HepG2 (cell line): ENCODE data around the gene MICALL2. TPM values are rescaled to one million over a fixed set of nuclear protein-coding genes. Genes with fewer than 3 reads are reported as not detected.

ENCODE experiments used
- ATAC-seq: fragments of 200-7000 bp; cut with Tn5 transposase; 3 replicates; pipeline ENCODE4 v1.9.1; 2020; ENCODE audit warnings: mild to moderate bottlenecking, moderate library complexity
- BruUV-seq: library from RNA; stranded (reverse); fragments of 400-500 nt; replicated peaks from 2 replicates; lab custom pipeline; 2021; lab: Mats Ljungman, UMichigan
- CTCF ChIA-PET: fragments of 300-600 bp; formaldehyde crosslinking; extraction: SDS; loops from one replicate; lab custom pipeline; 2021; ENCODE audit warnings: low total read pairs, inconsistent platforms, low intra/inter-chr PET ratio; lab: Yijun Ruan, JAX
- POLR2A ChIA-PET: fragments of 350-600 bp; sonication (Branson Sonifier 250); formaldehyde crosslinking; loops from one replicate; lab custom pipeline; 2020; ENCODE audit warnings: antibody characterized with exemption, inconsistent platforms; lab: Yijun Ruan, JAX
- DNase-seq: peaks from one replicate; pipeline ENCODE4 v3.0.0-alpha.2; 2015; ENCODE audit warnings: low spot score
- FAIRE-seq: peaks from 3 replicates; lab custom pipeline; 2011; peaks lifted over from hg19 to GRCh38; lab: Jason Lieb, UNC
- H2AFZ ChIP-seq: one replicate; pipeline ENCODE4 v1.6.1; 2011; ENCODE audit warnings: low read length, inconsistent platforms
- H3K27ac ChIP-seq: fragments of 300-600 bp; 3 replicates; pipeline ENCODE4 v1.8.0; 2011; ENCODE audit warnings: mixed run types, mild to moderate bottlenecking, mixed read lengths, low read length, inconsistent platforms; ENCODE audit not compliant: insufficient read depth; ENCODE audit errors: extremely low read length
- H3K27me3 ChIP-seq, 2 experiments: fragments of 200-600 bp in 1 of 2; 2 replicates in 1 of 2; 3 replicates in 1 of 2; pipeline versions ENCODE4 v1.6.0 to v1.8.0; 2011; ENCODE audit warnings: low read length in 2 of 2, mild to moderate bottlenecking in 2 of 2, moderate library complexity in 2 of 2, inconsistent platforms in 1 of 2; ENCODE audit not compliant: insufficient read depth in 2 of 2, control insufficient read depth in 1 of 2
- H3K36me3 ChIP-seq, 2 experiments: fragments of 200-600 bp in 1 of 2; replicated peaks in 1 of 2; 2 replicates in 1 of 2; 3 replicates in 1 of 2; pipeline versions ENCODE4 v1.5.1 to v1.8.0; 2011; ENCODE audit warnings: low read length in 2 of 2, inconsistent platforms in 1 of 2; ENCODE audit not compliant: insufficient read depth in 2 of 2, control insufficient read depth in 1 of 2
- H3K4me1 ChIP-seq: 2 replicates; pipeline ENCODE4 v1.5.1; 2012; ENCODE audit warnings: low read length, inconsistent platforms; ENCODE audit not compliant: insufficient read depth
- H3K4me2 ChIP-seq: 2 replicates; pipeline ENCODE4 v1.6.0; 2011; ENCODE audit warnings: low read depth, low read length, inconsistent platforms
- H3K4me3 ChIP-seq, 3 experiments: fragments of 200-600 bp in 1 of 3; sonication (generic), shearing (Covaris generic) in 1 of 3; replicated peaks in 1 of 3; 2 replicates each; pipeline ENCODE4 v1.5.1; 2011 to 2016; ENCODE audit warnings: low read length in 3 of 3, inconsistent platforms in 2 of 3, low read depth in 2 of 3, mild to moderate bottlenecking in 2 of 3, control low read depth in 1 of 3, mixed read lengths in 1 of 3; ENCODE audit not compliant: insufficient read depth in 1 of 3
- H3K79me2 ChIP-seq: one replicate; pipeline ENCODE4 v1.6.1; 2011; ENCODE audit warnings: low read length, inconsistent platforms; ENCODE audit not compliant: insufficient read depth
- H3K9ac ChIP-seq: 2 replicates; pipeline ENCODE4 v1.6.0; 2011; ENCODE audit warnings: mild to moderate bottlenecking, low read depth, low read length, inconsistent platforms; ENCODE audit not compliant: insufficient read depth
- H3K9me3 ChIP-seq: 2 replicates; pipeline ENCODE4 v1.5.1; 2012; ENCODE audit warnings: mild to moderate bottlenecking, low read length
- H4K20me1 ChIP-seq: 2 replicates; pipeline ENCODE4 v1.6.0; 2011; ENCODE audit warnings: inconsistent platforms, mild to moderate bottlenecking, low read length, moderate library complexity; ENCODE audit not compliant: insufficient read depth
- AGO2 ChIP-seq: fragments of 200-400 bp; formaldehyde crosslinking; optimal IDR thresholded peaks from 2 replicates; pipeline ENCODE3; 2017; ENCODE audit warnings: mild to moderate bottlenecking, low read depth, low read length, moderate library complexity
- PHB2 ChIP-seq: fragments of 450-650 bp; IDR thresholded peaks from 2 replicates; pipeline ENCODE4 v1.6.1; 2018; ENCODE audit not compliant: partially characterized antibody
- REXO4 ChIP-seq: sonication (generic); formaldehyde crosslinking; IDR thresholded peaks from 2 replicates; pipeline ENCODE4 v1.8.0; 2022; ENCODE audit warnings: missing genetic modification reagents, mild to moderate bottlenecking, borderline replicate concordance
- ZFAT ChIP-seq: sonication (generic); formaldehyde crosslinking; conservative IDR thresholded peaks from 2 replicates; pipeline ENCODE4 v1.8.1; 2023; ENCODE audit warnings: missing genetic modification reagents, inconsistent platforms
- ZNF234 ChIP-seq: sonication (generic); formaldehyde crosslinking; conservative IDR thresholded peaks from 2 replicates; pipeline ENCODE4 v1.5.1; 2020; ENCODE audit warnings: mild to moderate bottlenecking, missing genetic modification reagents
- ZNF274 ChIP-seq: sonication (generic); formaldehyde crosslinking; IDR thresholded peaks from 2 replicates; pipeline ENCODE4 v1.5.1; 2020; ENCODE audit warnings: mild to moderate bottlenecking, missing genetic modification reagents
- WGBS: methylation state at CpG from one replicate; pipeline ENCODE4 v1.1.6; 2017; ENCODE audit warnings: low lambda C conversion rate; 5-methylcytosine and 5-hydroxymethylcytosine counted together
- in situ Hi-C: cut with HindIII; loops from 2 replicates; pipeline ENCODE4 v1.10.0; 2017; ENCODE audit warnings: low pct_unique_long_range_greater_than_20kb; ENCODE audit not compliant: extremely low pct_ligation_motif_present
- intact Hi-C: fragments of 100-400 bp; cut with micrococcal nuclease; formaldehyde crosslinking; loops from one replicate; pipeline ENCODE4 v1.10.0; 2022; ENCODE audit not compliant: unreplicated experiment
- polyA plus RNA-seq, 8 experiments: library from polyadenylated mRNA; depleted of rRNA in 3 of 8; stranded (reverse) in 7 of 8; unstranded in 1 of 8; fragments of >200 nt; fragmentation: Illumina TruSeq in 4 of 8; extraction: Trizol in 4 of 8; gene quantifications; 2 replicates each; pipeline versions ENCODE4 v1.2.1 to v1.2.3, GENCODE V29; 2011 to 2016; ENCODE audit warnings: low read depth in 4 of 8, missing spikeins in 1 of 8, mixed read lengths in 1 of 8; ENCODE audit not compliant: insufficient read depth in 1 of 8
- total RNA-seq, 5 experiments: library from RNA; depleted of rRNA; stranded (reverse); fragments of >200 nt; fragmentation: Illumina TruSeq; extraction: Trizol; gene quantifications; 2 replicates each; pipeline ENCODE4 v1.2.3, GENCODE V29; 2016; ENCODE audit warnings: low read depth in 1 of 5
- TF ChIP-seq, protein P1 (sequence below): sonication (generic); formaldehyde crosslinking; IDR thresholded peaks from 2 replicates; pipeline ENCODE4 v1.5.1; 2020; ENCODE audit warnings: missing genetic modification reagents, mild to moderate bottlenecking, borderline replicate concordance
- TF ChIP-seq, protein P2 (sequence below): sonication (generic); formaldehyde crosslinking; IDR thresholded peaks from 2 replicates; pipeline ENCODE4 v1.4.0; 2020; ENCODE audit warnings: missing genetic modification reagents
- TF ChIP-seq, protein P3 (sequence below): sonication (generic); formaldehyde crosslinking; conservative IDR thresholded peaks from 2 replicates; pipeline ENCODE4 v1.4.0; 2020; ENCODE audit warnings: missing genetic modification reagents

The MICALL2 gene
- total and polyA plus RNA-seq, 2 of the 13 experiments (the other 11 are each of a cell fraction or from before 2014, with no cell fraction given), result 5.8 to 12.4 TPM

DNA sequence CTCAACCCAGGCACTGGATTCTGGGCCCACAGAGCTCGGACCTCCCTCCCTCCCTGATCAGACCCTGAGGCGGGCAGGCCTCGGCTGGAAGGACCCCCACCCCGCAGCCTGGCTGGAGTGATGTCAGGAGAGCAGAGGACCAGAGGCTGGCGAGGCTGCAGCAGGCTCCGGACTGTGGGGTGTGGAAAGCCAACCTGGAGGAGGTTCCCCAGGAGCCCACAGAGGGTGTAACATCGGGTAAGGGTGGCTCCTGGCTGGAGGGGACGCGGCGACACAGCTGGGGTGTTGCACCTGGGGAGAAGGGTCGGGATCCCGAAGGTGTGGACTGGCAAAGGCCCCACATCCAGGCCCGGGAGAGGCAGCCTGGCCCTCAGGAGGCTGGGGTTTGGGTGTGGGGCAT lies 8.9 kb upstream of the MICALL2 start:
- H3K4me1 ChIP-seq, result peaks cover 28% of the 10 kb centered on the region
- ATAC-seq (no peak), DNase-seq (no peak), FAIRE-seq (no peak)
- TF ChIP-seq ZNF234 (CRISPR knock-in tag) (no peak), AGO2 (peak; percentile 79), REXO4 (no peak), ZFAT (CRISPR knock-in tag) (no peak)
- 93% methylated on average over 12 of the region's 13 CpGs for WGBS
- in situ Hi-C loops (loop anchor here (5.0 kb wide), 1 partner anchor 36 kb away; no protein-coding TSS in a partner anchor), intact Hi-C loops (no loop called here)
- H2AFZ ChIP-seq, result no peak overlapping the region
- POLR2A ChIA-PET, result no interaction called here
- CTCF ChIA-PET, result no interaction called here
- no peaks in the 10 kb centered on the region for H4K20me1 ChIP-seq
- no peak overlapping the region for H3K4me2 ChIP-seq
- no peaks in the 10 kb centered on the region for H3K79me2 ChIP-seq
- no TSS peak for BruUV-seq
- H3K27ac ChIP-seq, result no peak overlapping the region
- peaks cover 5 to 9% of the 10 kb centered on the region in 2 experiments; a peak in 3 of 5 replicates for H3K36me3 ChIP-seq
- no peaks in the 10 kb centered on the region for H3K27me3 ChIP-seq
- no peaks in the 10 kb centered on the region for H3K9me3 ChIP-seq
- no peak overlapping the region for H3K4me3 ChIP-seq
- no peak overlapping the region for H3K9ac ChIP-seq

DNA sequence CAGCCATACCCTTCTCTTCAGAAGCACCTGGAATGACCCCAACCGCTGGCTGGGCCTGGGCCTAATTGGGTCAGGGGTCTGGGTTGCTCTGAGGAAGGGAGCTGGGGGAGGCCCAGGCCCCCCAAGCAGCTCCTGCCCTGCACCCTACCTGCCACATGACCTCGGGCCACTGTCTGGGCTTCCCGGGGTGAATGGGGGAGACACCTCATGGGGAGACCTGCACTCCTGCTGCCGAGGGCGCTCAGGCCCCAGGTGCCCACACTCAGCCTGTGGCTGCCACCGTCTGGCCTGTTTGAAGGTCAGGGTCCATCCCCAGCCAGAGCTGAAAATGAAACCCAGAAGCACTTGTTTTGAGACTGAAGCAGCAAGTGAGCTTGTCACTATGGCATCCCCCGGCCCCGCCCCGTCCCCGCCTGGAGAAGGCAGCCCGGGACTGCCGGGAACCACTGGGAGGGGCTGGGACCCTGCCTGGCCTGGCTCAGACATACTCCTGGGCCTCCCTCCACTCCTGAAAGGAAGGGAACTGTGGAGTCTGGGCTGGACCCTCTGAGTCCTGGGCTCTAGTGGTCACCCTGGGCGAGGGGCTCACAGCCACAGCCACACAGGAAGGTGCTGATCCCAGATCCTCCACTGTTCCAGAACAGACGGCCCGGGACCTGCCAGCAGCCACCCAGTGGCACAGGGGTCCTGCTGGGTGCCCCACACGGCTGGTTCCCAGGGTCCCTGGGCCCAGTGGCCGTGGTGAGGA lies 7.4 kb upstream of the MICALL2 start:
- H3K27me3 ChIP-seq, result no peaks in the 10 kb centered on the region
- peak; percentile 95 for FAIRE-seq
- in situ Hi-C loops (loop anchor here (5.0 kb wide), 1 partner anchor 34 kb away; no protein-coding TSS in a partner anchor), intact Hi-C loops (no loop called here)
- peaks cover 3 to 4% of the 10 kb centered on the region in 2 experiments; a peak in 2 of 5 replicates for H3K36me3 ChIP-seq
- H3K79me2 ChIP-seq, result no peaks in the 10 kb centered on the region
- DNase-seq, result peak; percentile 93
- H3K4me1 ChIP-seq, result peaks cover 43% of the 10 kb centered on the region
- ATAC-seq, result peak; percentile 88
- H3K27ac ChIP-seq, result peak overlapping the region; percentile 77
- no peaks in the 10 kb centered on the region for H4K20me1 ChIP-seq
- ChIA-PET CTCF (no interaction called here), POLR2A (interaction anchor here (1.0 to 1.4 kb wide), 6 partner anchors 8 to 89 kb away, joined by 3 to 15 read pairs (median 5); partner anchors contain the start of gene TMEM184A)
- no TSS peak for BruUV-seq
- H3K4me2 ChIP-seq, result peak overlapping the region; percentile 77
- 40% methylated on average over 1 of the region's 17 CpGs for WGBS
- peak overlapping the region; percentile 34 to 65 (median 49) for H3K4me3 ChIP-seq
- H3K9me3 ChIP-seq, result no peaks in the 10 kb centered on the region
- H2AFZ ChIP-seq, result no peak overlapping the region
- H3K9ac ChIP-seq, result peak overlapping the region; percentile 76
- no peak for TF ChIP-seq ZNF234 (CRISPR knock-in tag)
- no peak for TF ChIP-seq ZNF274 (CRISPR knock-in tag)
- TF ChIP-seq, protein P1, sequence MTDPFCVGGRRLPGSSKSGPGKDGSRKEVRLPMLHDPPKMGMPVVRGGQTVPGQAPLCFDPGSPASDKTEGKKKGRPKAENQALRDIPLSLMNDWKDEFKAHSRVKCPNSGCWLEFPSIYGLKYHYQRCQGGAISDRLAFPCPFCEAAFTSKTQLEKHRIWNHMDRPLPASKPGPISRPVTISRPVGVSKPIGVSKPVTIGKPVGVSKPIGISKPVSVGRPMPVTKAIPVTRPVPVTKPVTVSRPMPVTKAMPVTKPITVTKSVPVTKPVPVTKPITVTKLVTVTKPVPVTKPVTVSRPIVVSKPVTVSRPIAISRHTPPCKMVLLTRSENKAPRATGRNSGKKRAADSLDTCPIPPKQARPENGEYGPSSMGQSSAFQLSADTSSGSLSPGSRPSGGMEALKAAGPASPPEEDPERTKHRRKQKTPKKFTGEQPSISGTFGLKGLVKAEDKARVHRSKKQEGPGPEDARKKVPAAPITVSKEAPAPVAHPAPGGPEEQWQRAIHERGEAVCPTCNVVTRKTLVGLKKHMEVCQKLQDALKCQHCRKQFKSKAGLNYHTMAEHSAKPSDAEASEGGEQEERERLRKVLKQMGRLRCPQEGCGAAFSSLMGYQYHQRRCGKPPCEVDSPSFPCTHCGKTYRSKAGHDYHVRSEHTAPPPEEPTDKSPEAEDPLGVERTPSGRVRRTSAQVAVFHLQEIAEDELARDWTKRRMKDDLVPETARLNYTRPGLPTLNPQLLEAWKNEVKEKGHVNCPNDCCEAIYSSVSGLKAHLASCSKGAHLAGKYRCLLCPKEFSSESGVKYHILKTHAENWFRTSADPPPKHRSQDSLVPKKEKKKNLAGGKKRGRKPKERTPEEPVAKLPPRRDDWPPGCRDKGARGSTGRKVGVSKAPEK (CRISPR knock-in tag), result no peak
- TF ChIP-seq PHB2, result no peak
- TF ChIP-seq, protein P2, sequence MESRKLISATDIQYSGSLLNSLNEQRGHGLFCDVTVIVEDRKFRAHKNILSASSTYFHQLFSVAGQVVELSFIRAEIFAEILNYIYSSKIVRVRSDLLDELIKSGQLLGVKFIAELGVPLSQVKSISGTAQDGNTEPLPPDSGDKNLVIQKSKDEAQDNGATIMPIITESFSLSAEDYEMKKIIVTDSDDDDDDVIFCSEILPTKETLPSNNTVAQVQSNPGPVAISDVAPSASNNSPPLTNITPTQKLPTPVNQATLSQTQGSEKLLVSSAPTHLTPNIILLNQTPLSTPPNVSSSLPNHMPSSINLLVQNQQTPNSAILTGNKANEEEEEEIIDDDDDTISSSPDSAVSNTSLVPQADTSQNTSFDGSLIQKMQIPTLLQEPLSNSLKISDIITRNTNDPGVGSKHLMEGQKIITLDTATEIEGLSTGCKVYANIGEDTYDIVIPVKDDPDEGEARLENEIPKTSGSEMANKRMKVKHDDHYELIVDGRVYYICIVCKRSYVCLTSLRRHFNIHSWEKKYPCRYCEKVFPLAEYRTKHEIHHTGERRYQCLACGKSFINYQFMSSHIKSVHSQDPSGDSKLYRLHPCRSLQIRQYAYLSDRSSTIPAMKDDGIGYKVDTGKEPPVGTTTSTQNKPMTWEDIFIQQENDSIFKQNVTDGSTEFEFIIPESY (CRISPR knock-in tag), result peak; percentile 26; the same call in 1 of the 2 replicates
- TF ChIP-seq, protein P3, sequence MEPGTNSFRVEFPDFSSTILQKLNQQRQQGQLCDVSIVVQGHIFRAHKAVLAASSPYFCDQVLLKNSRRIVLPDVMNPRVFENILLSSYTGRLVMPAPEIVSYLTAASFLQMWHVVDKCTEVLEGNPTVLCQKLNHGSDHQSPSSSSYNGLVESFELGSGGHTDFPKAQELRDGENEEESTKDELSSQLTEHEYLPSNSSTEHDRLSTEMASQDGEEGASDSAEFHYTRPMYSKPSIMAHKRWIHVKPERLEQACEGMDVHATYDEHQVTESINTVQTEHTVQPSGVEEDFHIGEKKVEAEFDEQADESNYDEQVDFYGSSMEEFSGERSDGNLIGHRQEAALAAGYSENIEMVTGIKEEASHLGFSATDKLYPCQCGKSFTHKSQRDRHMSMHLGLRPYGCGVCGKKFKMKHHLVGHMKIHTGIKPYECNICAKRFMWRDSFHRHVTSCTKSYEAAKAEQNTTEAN (CRISPR knock-in tag), result no peak
